GM21529 (cell line): Measurements from ENCODE around the gene ASIC3.
"Not testable (repeated sequence)": the region's sequence is repeated elsewhere in the genome, so short reads cannot be mapped to it uniquely, and the experiment has no call there.

Experiments used
- ATAC-seq: cut with Tn5 transposase; IDR thresholded peaks from one replicate; pipeline ENCODE4 v1.9.1; 2021; ENCODE audit not compliant: unreplicated experiment

Gene ASIC3

GRCh38 chr7:151032936-151033863 lies 15.1 kb upstream of the ASIC3 start:
- ATAC-seq = no peak

GRCh38 chr7:151033864-151034249 lies 14.5 kb upstream of the ASIC3 start:
- ATAC-seq = no peak

GRCh38 chr7:151034312-151035025 lies 13.9 kb upstream of the ASIC3 start:
- ATAC-seq = no peak

- ATAC-seq = no peak
Observed at GRCh38 chr7:151035026-151035717, 13.2 kb upstream of the ASIC3 start.

GRCh38 chr7:151035902-151036301 lies 12.4 kb upstream of the ASIC3 start:
- no peak for ATAC-seq

GRCh38 chr7:151038951-151039849 lies 9.1 kb upstream of the ASIC3 start:
- ATAC-seq = peak; percentile 53

- no peak for ATAC-seq
Observed at GRCh38 chr7:151039850-151040548, 8.3 kb upstream of the ASIC3 start.

GRCh38 chr7:151040616-151041375 lies 7.5 kb upstream of the ASIC3 start:
- no peak for ATAC-seq

GRCh38 chr7:151043449-151043848 lies 4.9 kb upstream of the ASIC3 start:
- not testable (repeated sequence) for ATAC-seq

GRCh38 chr7:151043959-151044358 lies 4.4 kb upstream of the ASIC3 start:
- no peak for ATAC-seq

- no peak for ATAC-seq
Observed at GRCh38 chr7:151045262-151045661, 3.1 kb upstream of the ASIC3 start.

GRCh38 chr7:151045967-151046366 lies 2.4 kb upstream of the ASIC3 start:
- ATAC-seq = no peak

- no peak for ATAC-seq
Observed at GRCh38 chr7:151046603-151047573, 1.4 kb upstream of the ASIC3 start.

- ATAC-seq = no peak
Observed at GRCh38 chr7:151048911-151049463, 656 bp downstream of the ASIC3 start.

GRCh38 chr7:151051108-151051507 lies 2.8 kb downstream of the ASIC3 start:
- no peak for ATAC-seq

GRCh38 chr7:151053096-151053495 lies 4.8 kb downstream of the ASIC3 start:
- ATAC-seq = no peak

GRCh38 chr7:151053751-151054150 lies 5.4 kb downstream of the ASIC3 start:
- ATAC-seq = no peak

- ATAC-seq = no peak
Observed at GRCh38 chr7:151056283-151056665, 7.9 kb downstream of the ASIC3 start.
